Heart right ventricle (tissue), 16 donors: ENCODE data around the gene FOXL2. TPM values are rescaled to one million over a fixed set of nuclear protein-coding genes. Genes with fewer than 3 reads are reported as not detected.

Source experiments
- ATAC-seq, 8 donors: fragments of 200-7000 bp; cut with Tn5 transposase; one replicate each; pipeline ENCODE4 v1.9.1; 2020; ENCODE audit warnings: mild to moderate bottlenecking in 8 of 8, moderate library complexity in 8 of 8, moderate number of reproducible peaks in 1 of 8
- DNase-seq, 2 donors: peaks; one replicate each; pipeline ENCODE4 v3.0.0-alpha.2; 2020
- H3K27ac ChIP-seq, 10 donors: fragments of 200-600 bp; sonication (generic) in 2 of 10; one replicate each; pipeline versions ENCODE4 v1.5.0 to v1.8.0; 2020 to 2022; ENCODE audit warnings: mild to moderate bottlenecking in 3 of 10
- H3K27me3 ChIP-seq, 7 donors: fragments of 200-600 bp; one replicate each; pipeline ENCODE4 v1.8.0; 2021 to 2022; ENCODE audit warnings: mild to moderate bottlenecking in 2 of 7
- H3K36me3 ChIP-seq, 9 donors: fragments of 200-600 bp; sonication (generic) in 1 of 9; one replicate each; pipeline versions ENCODE4 v1.5.0 to v1.8.0; 2020 to 2022; ENCODE audit warnings: mild to moderate bottlenecking in 2 of 9
- H3K4me1 ChIP-seq, 9 donors: fragments of 200-600 bp; sonication (generic) in 1 of 9; one replicate each; pipeline versions ENCODE4 v1.5.0 to v1.8.0; 2020 to 2022; ENCODE audit warnings: mild to moderate bottlenecking in 4 of 9
- H3K4me3 ChIP-seq, 10 donors: fragments of 200-600 bp; sonication (generic) in 2 of 10; one replicate each; pipeline versions ENCODE4 v1.5.0 to v1.8.0; 2020 to 2022; ENCODE audit warnings: mild to moderate bottlenecking in 7 of 10, moderate library complexity in 2 of 10
- H3K9me3 ChIP-seq, 11 donors: fragments of 200-600 bp in 10 of 11; sonication (generic) in 2 of 11; one replicate each; pipeline versions ENCODE4 v1.5.0 to v1.8.0; 2013 to 2022; ENCODE audit warnings: mild to moderate bottlenecking in 2 of 11, control low read depth in 1 of 11, moderate library complexity in 1 of 11
- CTCF ChIP-seq, 9 donors: fragments of 200-600 bp; sonication (generic) in 2 of 9; IDR thresholded peaks; one replicate each; pipeline versions ENCODE4 v1.5.0 to v1.8.0; 2021 to 2022; ENCODE audit warnings: antibody characterized with exemption in 9 of 9, mild to moderate bottlenecking in 5 of 9, moderate library complexity in 1 of 9
- WGBS, 2 donors: extraction: QIAGEN DNeasy Blood & Tissue Kit; methylation state at CpG; one replicate each; pipeline ENCODE4 v1.1.7; 2013; ENCODE audit warnings: inconsistent platforms in 1 of 2; 5-methylcytosine and 5-hydroxymethylcytosine counted together
- intact Hi-C, 10 donors: fragments of 100-400 bp; cut with DNase I; formaldehyde crosslinking; loops; one replicate each; pipeline versions ENCODE4 v1.11.1 to v1.14.2; 2022
- polyA plus RNA-seq, 2 donors: library from polyadenylated mRNA; stranded (reverse); fragments of 200-250 nt; gene quantifications; one replicate each; pipeline ENCODE4 v1.2.3, GENCODE V29; 2013
- total RNA-seq, 10 donors: library from RNA; stranded (reverse); fragmentation: NEBNext Ultra II Directional in 3 of 10; extraction: Animal tissue kit (Norgen Biotek cat#: 25700) in 3 of 10; gene quantifications; one replicate each; pipeline versions ENCODE4 v1.2.1 to v1.2.4, GENCODE V29; 2021 to 2023
- donor health status: Arrhythmogenic right ventricular cardiomyopathy.
- donor health status: ischemic (EF 13 %, LVEDD 7.1; RV severe dilation, severe dysfunction).
- donor health status: healthy with polysubstance abuse.
- donor health status: DM: no; HTN: yes; CAD: no.
- donor health status: DM: no; HTN: no; CAD: no.
- donor health status: ischemic (EF 25% LVEDD 6.9; RV normal size, moderate dysfunction).
- donor health status: ischemic (EF 25% LVEDD 5.7; RV mildly dilated, moderate dysfunction).
- donor health status: healthy.
- donor health status: DM: yes; HTN: yes; CAD: no.
- donor health status: Ischemic cardiomyopathy.
- donor health status: ischemic (EF 35%, LVEDD 5.7; RV mildly dilated, moderate dysfunction).
- donor health status: nonischemic (EF 11% LVEDD 7.7; RV severe dilation, severe dysfunction).
- donor health status: DM: yes; HTN: yes; CAD: no.
- donor health status: PGD.
- donor health status: ischemic (EF 29% LVEDD 5.4; RV normal size, mild dysfunction).
- donor health status: nonischemic (EF 23%, LVEDD 6.1; RV moderate dilation, normal function).

Gene FOXL2
- total and polyA plus RNA-seq, 12 donors, result 0.12 TPM; not detected in 11

GRCh38 chr3:138913766-138914165, 33.2 kb downstream of the FOXL2 start:
- H3K4me1 ChIP-seq, result peaks cover 0 to 18% (median 7%) of the 10 kb centered on the region in 9 donors
- H3K27ac ChIP-seq, result no peak overlapping the region
- H3K36me3 ChIP-seq, result no peaks in the 10 kb centered on the region
- intact Hi-C loops, result loop anchor here in 7 of 10 donors (2.0 to 10.0 kb wide), 6 partner anchors 69 to 319 kb away; partner anchors contain the start of genes CEP70 (in 3 of the 7) and PIK3CB (in 3 of the 7)
- H3K9me3 ChIP-seq, result no peaks in the 10 kb centered on the region
- no peaks in the 10 kb centered on the region for H3K27me3 ChIP-seq
- no peak overlapping the region for H3K4me3 ChIP-seq
- no peak for TF ChIP-seq CTCF (IDR thresholded peaks at IDR 0.05)
- DNase-seq (no peak), ATAC-seq (no peak)
- 91 to 96% methylated on average over 3 of the region's 3 CpGs for WGBS, 2 donors

DNA sequence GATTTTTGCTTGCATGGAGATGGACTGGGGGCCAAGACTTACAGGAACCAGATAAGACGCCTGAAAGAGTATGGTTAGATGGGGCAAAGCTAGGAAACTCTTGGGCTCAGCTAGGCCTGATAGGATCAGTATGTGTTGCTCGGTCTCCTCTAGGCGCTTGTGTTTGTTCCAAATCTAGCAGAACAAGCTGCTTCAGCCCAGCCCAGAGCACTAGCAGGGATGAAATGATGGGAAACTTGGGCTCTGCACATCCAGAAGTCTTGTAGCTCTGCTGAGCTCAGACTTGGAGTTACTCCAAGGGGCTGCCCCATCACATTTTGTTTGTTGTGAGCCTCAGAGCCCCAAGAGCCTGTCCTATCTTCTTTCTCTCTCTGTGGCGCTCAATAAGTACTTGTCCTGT, 34.7 kb downstream of the FOXL2 start:
- no peaks in the 10 kb centered on the region for H3K9me3 ChIP-seq
- peaks cover 0 to 27% (median 7%) of the 10 kb centered on the region in 9 donors for H3K4me1 ChIP-seq
- H3K27me3 ChIP-seq, result no peaks in the 10 kb centered on the region
- 77 to 82% methylated on average over 4 of the region's 4 CpGs for WGBS, 2 donors
- DNase-seq, result no peak
- intact Hi-C loops, result loop anchor here in 3 of 10 donors (10.0 kb wide), 3 partner anchors 67 to 137 kb away; partner anchors contain the start of gene PIK3CB (in 1 of the 3)
- ATAC-seq, result no peak
- H3K36me3 ChIP-seq, result no peaks in the 10 kb centered on the region
- no peak for TF ChIP-seq CTCF (IDR thresholded peaks at IDR 0.05)
- no peak overlapping the region for H3K27ac ChIP-seq
- H3K4me3 ChIP-seq, result no peak overlapping the region

GRCh38 chr3:138911621-138912020, 35.3 kb downstream of the FOXL2 start:
- intact Hi-C loops, result loop anchor here in 3 of 10 donors (10.0 kb wide), 3 partner anchors 67 to 137 kb away; partner anchors contain the start of gene PIK3CB (in 1 of the 3)
- WGBS, 2 donors, result 96 to 100% methylated on average over 1 of the region's 1 CpG
- H3K27me3 ChIP-seq, result no peaks in the 10 kb centered on the region
- H3K4me1 ChIP-seq, result peaks cover 0 to 25% (median 7%) of the 10 kb centered on the region in 9 donors
- H3K9me3 ChIP-seq, result no peaks in the 10 kb centered on the region
- no peak for DNase-seq
- ATAC-seq, result no peak
- TF ChIP-seq CTCF (IDR thresholded peaks at IDR 0.05), result no peak
- H3K27ac ChIP-seq, result no peak overlapping the region
- H3K4me3 ChIP-seq, result no peak overlapping the region
- H3K36me3 ChIP-seq, result no peaks in the 10 kb centered on the region

- TF ChIP-seq CTCF (IDR thresholded peaks at IDR 0.05), result no peak
- Histone ChIP-seq H3K36me3 (no peaks in the 10 kb centered on the region), H3K9me3 (no peaks in the 10 kb centered on the region), H3K4me3 (no peak overlapping the region), H3K27me3 (no peaks in the 10 kb centered on the region), H3K4me1 (peaks cover 0 to 17% (median 3%) of the 10 kb centered on the region in 9 donors), H3K27ac (no peak overlapping the region)
- DNase-seq (no peak), ATAC-seq (no peak)
- intact Hi-C loops, result loop anchor here in 3 of 10 donors (10.0 kb wide), 3 partner anchors 65 to 135 kb away; partner anchors contain the start of gene PIK3CB (in 1 of the 3)
Measured at GRCh38 chr3:138909904-138910303, 37.0 kb downstream of the FOXL2 start.
